ENCODE measurements around the gene NUP153.
"Not testable (repeated sequence)": the region's sequence is repeated elsewhere in the genome, so short reads cannot be mapped to it uniquely, and the experiment has no call there.

NUP153 gene

DNA sequence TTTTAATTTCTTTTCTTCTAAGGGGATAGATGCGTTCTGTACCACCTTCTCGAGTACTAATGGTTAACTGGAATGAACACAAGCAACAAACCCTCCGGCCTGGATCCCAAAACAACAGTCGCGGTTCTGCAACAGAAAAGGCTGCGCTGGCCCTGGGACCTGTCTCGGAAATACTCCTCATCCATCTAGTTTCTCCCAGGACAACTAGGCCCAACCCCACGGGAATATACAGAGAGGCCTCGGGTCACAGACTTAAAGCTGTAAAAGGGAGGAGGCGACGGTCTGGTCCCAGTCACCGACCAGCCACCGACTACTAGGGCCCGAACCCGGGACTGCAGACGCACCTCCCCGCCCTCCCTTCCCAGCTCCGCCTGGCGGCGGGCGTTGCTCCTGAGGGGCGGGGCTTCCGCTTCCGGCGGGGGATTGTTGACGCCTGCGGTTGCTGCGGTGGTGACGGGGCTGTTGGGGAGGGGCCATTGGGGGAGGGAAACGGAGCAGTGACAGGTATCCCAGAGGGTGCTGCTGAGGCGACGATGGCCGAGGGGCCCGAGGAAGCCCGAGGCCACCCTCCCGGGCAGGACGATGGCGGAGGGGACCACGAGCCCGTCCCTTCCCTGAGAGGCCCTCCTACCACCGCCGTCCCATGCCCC lies 106.7 kb downstream of the NUP153 start, which contains the start of gene FAM8A1:
FAM8A1 (plus strand) TSS at position 426 of the 650 bp plus-strand sequence; CDS start at position 534, 108 bp downstream.
- peak; percentile 94 for DNase-seq

DNA sequence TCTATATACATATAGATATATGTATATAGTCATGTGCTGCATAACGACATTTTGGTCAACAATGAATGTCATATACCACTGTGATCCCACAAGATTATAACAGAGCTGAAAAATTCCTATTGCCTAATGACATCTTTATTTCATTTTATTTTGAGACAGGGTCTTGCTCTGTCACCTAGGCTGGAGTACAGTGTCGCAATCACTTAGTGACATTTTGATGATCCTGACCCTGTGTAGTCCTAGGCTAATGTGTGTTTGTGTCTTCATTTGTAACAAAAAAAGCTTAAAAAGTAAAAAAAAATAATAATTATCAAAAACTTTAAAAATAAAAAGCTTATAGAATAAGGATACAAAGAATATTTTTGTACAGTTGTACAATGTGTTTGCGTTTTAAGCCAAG lies 110.6 kb downstream of the NUP153 start:
- no peak for DNase-seq

DNA sequence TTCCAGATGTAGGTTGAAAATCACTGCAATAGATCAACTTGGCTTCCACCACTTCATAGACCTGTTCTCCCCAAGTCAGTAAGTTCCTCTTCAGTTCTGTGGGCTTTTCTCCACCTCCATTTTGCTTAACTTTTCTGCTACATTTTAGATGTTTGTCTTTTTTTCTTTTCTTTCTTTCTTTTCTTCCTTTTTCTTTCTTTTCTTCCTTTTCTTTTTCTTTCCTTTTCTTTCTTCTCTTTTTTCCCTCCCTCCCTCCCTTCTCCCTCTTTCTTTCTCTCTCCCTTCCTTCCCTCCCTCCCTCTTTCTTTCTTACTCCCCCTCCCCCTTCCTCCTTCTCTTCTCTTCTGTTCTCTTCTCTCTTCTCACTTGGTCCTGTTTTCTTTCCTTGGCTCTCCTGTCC lies 113.5 kb downstream of the NUP153 start:
- DNase-seq = no peak

- no peak for DNase-seq
Observed at GRCh38 chr6:17591287-17591686, 115.4 kb downstream of the NUP153 start.

DNA sequence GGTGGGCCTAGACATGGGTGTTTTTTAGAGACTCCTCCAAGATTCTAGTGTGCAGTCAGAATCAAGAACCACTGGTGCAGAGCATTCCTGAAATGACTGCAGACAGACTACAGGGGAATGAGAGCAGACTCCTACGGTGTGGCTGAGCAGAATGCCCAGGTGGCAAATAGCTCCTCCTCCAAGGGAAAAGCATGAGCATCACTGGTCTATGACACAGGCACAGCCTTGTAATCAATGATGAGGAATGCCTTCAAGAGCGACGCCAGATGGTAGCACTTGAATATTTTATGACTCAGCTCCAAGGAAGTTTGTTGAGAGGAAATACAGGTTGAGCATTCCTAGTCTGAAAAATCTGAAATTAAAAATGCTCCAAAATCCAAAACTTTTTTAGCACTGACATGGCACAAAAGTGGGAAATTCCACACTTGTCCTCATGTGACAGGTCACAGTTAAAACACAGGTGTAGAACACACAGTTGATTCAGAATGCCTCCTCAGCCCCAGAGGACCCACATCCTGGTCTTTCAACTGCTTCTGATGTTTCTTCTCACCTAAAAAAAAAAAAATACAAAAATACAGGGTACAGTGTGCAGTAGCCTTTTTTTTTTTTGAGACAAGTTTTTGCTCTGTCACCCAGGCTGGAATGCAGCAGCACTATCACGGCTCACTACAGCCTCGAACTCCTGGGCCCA lies 117.2 kb downstream of the NUP153 start:
- no peak for DNase-seq

DNA sequence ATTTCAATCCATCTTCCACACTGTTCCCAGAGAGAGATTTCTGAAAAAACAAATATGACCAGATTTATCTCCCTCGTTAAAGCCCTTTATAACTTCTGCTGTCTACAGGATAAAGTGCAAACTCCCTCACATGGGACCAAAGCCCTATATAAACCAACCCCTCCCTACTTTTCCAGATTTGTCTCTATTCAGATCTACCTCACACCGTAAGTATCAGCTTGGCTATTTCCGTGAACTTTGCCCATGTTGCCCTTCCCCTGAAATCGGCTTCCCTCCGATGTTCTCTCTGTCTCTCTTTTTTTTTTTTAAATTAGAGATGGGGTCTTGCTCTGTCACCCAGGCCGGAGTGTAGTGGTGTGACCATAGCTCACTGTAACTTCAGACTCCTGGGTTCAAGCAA lies 118.7 kb downstream of the NUP153 start:
- no peak for DNase-seq

DNA sequence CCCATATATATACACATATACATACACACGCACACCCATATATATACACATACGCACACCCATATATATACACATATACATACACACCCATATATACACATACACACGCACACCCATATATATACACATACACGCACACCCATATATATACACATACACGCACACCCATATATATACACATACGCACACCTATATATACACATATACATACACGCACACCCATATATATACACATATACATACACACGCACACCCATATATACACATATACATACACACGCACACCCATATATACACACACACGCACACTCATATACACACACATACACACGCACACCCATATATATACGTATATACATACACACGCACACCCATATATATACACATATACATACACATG lies 120.1 kb downstream of the NUP153 start:
- not testable (repeated sequence) for DNase-seq

DNA sequence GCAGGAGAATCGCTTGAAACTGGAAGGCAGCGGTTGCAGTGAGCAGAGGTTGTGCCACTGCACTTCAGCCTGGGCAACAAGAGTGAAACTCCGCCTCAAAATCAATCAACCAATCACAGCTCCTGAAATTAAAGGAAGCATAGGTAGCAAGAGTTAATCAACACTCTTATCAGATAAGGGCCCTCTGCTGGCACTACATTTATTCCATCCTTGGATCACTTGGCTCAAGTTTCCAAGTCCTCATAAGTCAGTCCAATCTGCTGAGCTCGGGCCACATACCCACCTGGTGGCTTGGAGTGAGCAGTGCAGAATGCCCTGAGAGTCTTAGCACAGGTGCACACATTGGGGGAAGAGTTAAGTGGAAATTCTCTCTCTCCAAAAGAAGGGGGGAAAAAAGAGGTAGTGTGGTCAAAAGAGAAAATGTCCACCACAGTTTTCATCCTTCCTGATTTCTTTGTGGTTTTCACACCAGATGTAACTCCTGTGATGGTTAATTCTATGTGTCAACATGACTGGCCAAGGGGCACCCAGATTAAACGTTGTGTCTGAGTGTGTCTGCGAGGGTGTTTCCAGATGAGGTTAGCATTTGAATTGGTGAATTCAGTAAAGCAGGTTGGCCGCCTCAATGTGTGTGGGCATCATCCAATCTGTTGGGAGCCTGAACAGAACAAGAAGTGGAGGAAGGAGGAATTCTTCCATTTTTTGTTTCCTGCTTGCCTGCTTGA lies 120.8 kb downstream of the NUP153 start:
- no peak for DNase-seq

DNA sequence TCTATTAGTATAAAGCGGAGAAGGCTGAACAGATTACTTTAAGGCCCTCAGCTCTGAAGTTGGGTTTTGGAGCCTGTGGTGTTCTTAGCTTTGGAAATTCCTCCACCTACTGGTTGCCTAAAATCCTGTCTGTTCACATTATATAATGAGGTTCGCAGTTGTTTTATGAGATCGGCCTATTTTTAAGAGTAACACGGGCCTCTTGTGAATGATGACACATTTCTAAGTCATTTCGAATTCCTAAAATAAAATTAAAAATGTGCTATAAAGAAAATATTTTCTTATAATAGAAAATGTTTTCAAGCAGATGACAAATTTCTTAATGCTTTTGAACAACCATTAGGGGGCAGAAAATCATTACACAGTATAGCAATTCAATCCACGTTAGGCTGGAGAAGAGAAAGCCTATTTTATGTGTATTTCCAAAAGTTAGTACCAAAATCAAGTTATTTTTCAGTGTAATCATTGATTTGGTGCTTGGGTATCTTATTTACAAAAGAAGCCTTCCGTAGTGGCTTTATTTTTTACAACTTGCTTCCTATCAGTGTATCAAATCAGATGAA lies 122.4 kb downstream of the NUP153 start:
- DNase-seq = no peak

- no peak for DNase-seq
Observed at GRCh38 chr6:17583811-17584210, 122.9 kb downstream of the NUP153 start.

- DNase-seq = not testable (repeated sequence)
Observed at GRCh38 chr6:17581282-17581681, 125.4 kb downstream of the NUP153 start.

GRCh38 chr6:17580518-17581048 lies 126.1 kb downstream of the NUP153 start:
- DNase-seq = no peak

GRCh38 chr6:17577059-17577458 lies 129.7 kb downstream of the NUP153 start:
- no peak for DNase-seq

DNA sequence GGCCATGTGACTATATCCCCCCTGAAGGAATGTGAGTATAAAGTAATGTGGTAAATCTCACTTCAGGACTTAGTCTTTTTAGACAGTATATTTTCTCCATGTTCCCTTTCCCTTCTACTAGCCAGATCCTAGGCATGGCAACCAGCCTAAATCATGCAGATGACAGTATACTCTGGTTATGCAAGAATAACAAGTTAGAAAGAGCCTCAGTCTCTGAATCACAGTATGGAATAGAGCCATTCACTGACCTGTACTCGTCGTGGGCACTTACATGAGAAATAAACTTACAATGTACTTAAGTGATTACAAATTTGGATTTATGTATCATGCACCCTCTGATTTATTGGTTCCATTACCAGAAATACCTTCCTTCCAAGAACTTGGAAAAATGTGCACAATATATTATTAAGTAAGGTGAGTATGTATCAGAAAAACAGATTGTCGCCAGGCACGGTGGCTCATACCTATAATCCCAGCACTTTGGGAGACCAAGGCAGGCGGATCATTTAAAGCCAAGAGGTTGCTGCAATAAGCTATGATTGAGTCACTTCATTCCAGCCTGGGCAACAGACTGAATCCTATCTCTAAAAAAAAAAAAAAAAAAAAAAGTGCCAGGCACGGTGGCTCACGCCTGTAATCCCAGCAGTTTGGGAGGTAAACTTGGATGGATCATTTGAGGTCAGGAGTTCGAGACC lies 131.7 kb downstream of the NUP153 start:
- no peak for DNase-seq

- no peak for DNase-seq
Observed at GRCh38 chr6:17565399-17565798, 141.3 kb downstream of the NUP153 start.

All from activated CD4-positive, CD25-positive, alpha-beta regulatory T cell treated with anti-CD3 and anti-CD28 coated beads, Interleukin-2, amount 50 U/mL, for 72 hours (primary cell).